ENCODE data around the gene OR8D4.

OR8D4 gene

DNA sequence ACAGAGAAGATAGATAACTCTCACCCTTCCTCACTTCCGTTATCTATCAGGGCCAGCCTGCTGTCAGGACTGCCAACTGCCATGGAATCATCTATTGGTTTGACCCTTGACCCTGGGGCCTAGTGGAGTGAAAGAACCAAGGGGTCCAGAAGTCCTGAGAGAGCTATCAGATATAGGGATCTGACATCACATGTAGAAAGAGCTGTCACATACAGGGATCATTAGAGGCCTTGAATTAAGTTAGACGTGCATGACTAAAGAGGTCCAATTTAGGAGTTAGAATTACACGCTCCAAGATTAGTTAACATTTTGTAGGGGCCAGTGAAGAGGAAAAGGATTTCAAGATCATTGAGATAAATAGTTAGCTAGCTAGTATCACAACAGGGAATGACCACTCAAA is 16.4 kb upstream of the OR8D4 start, which contains the start of gene TMEM225:
TMEM225 (minus strand) TSS at position 101 of the 400 bp plus-strand sequence. CDS start 245 bp downstream, outside the sequence.
- TF ChIP-seq, protein P1, sequence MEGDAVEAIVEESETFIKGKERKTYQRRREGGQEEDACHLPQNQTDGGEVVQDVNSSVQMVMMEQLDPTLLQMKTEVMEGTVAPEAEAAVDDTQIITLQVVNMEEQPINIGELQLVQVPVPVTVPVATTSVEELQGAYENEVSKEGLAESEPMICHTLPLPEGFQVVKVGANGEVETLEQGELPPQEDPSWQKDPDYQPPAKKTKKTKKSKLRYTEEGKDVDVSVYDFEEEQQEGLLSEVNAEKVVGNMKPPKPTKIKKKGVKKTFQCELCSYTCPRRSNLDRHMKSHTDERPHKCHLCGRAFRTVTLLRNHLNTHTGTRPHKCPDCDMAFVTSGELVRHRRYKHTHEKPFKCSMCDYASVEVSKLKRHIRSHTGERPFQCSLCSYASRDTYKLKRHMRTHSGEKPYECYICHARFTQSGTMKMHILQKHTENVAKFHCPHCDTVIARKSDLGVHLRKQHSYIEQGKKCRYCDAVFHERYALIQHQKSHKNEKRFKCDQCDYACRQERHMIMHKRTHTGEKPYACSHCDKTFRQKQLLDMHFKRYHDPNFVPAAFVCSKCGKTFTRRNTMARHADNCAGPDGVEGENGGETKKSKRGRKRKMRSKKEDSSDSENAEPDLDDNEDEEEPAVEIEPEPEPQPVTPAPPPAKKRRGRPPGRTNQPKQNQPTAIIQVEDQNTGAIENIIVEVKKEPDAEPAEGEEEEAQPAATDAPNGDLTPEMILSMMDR (IDR thresholded peaks at IDR 0.05; ENCODE audit: insufficient read depth, missing control alignments), result no peak
- DNase-seq (ENCODE audit: insufficient read length, low spot score) (no peak), FAIRE-seq (no peak)

DNA sequence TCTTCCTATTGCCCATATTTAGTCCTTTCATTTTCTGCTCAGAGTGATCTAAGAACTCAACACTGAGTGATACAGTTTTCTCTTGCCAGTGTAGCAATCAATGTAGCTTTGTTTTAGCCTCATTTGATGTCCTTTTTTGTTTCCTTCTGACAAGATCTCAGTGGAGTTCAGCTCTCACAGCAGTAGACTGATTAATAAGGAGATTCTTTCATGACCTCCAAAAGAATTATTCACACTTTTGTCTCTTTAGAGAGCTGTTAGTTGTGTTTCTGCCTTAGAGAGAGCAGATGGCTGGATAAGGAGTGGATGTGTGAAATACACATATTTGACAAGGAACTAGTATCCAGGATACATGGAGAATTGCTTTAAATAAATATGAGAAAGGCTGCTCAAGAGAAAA is 9.9 kb upstream of the OR8D4 start:
- TF ChIP-seq, protein P1 (IDR thresholded peaks at IDR 0.05; ENCODE audit: insufficient read depth, missing control alignments), result no peak
- FAIRE-seq, result no peak
- DNase-seq (ENCODE audit: insufficient read length, low spot score), result no peak

DNA sequence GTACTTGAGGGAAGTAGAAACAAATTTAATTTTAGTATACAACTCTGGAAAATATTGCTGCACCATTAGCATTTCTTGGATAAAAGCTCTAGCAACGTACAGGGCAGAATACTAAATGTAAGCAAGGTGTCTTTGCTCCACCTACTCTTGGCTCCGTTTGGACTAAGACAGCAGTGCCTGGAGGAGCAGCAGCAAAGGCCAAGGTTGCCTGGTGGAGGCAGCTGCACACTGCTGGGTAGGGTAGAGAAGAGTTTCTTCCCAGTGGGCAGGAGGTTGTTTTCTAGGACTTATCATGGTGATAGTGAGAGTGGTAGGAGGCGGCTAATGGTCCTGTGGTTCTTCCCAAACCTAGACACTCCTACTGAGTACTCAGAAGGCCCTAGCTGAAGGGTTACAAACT is 2.2 kb upstream of the OR8D4 start:
- TF ChIP-seq, protein P1 (IDR thresholded peaks at IDR 0.05; ENCODE audit: insufficient read depth, missing control alignments), result no peak
- FAIRE-seq (no peak), DNase-seq (ENCODE audit: insufficient read length, low spot score) (no peak)

DNA sequence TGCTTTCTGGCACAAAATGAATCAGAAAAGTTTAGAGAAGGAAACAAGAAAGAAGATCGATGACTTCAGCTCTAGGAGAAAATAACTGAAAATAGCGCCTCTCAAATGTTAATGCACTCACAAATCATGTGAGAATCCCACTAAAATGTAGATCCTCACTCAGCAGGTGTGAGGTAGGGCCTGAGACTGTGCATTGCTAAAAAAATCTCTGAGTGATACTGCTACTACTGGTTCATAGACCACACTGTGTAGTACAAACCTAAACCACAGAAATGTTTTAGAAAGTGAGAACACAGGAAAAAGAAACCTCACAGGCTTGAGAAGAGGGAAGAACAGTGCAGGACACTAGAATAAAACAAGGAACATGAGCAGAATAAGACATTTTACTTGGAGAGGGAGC is 2.0 kb downstream of the OR8D4 start:
- no peak for FAIRE-seq
- no peak for DNase-seq (ENCODE audit: insufficient read length, low spot score)
- TF ChIP-seq, protein P1 (IDR thresholded peaks at IDR 0.05; ENCODE audit: insufficient read depth, missing control alignments), result no peak

DNA sequence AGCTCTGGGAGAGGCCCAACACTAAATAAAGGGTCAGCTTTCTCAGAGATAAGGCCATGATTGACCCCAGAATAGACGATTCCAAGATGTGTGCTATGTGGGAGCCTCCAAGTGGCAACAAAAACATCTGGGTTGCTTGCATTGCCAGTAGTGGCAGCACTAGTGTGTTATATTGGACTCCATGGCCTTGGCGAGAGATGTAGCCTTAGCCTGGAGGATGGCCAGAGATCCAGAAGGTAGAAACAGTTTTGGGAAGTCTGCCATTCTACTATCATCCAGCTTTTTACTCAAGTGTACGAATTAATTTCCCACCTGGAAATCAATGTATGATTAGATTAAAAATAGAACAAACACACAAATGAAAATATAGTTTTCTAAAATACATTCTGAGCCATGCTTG is 3.0 kb downstream of the OR8D4 start:
- TF ChIP-seq, protein P1 (IDR thresholded peaks at IDR 0.05; ENCODE audit: insufficient read depth, missing control alignments), result no peak
- FAIRE-seq (no peak), DNase-seq (ENCODE audit: insufficient read length, low spot score) (no peak)

DNA sequence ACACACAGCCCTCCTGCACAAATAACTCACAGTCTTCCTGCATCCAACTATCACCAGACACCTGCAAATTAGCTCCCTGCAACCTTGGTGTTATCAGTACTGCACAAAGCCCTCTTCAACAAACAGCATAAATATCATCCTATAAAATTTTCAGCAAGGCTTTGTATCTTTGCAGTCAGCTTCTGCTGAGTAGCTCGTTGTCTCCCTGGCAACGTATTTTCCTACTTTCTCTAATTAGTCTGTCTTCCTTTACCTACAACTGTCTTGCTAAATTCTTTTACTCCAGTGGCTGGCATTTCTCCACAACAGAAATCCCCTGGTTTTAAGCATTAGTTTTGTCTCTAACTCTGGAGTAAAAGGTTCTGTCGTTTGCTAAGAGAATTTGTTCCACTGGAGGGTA is 3.9 kb downstream of the OR8D4 start:
- DNase-seq (ENCODE audit: insufficient read length, low spot score), result no peak
- FAIRE-seq, result no peak
- TF ChIP-seq, protein P1 (IDR thresholded peaks at IDR 0.05; ENCODE audit: insufficient read depth, missing control alignments), result no peak

DNA sequence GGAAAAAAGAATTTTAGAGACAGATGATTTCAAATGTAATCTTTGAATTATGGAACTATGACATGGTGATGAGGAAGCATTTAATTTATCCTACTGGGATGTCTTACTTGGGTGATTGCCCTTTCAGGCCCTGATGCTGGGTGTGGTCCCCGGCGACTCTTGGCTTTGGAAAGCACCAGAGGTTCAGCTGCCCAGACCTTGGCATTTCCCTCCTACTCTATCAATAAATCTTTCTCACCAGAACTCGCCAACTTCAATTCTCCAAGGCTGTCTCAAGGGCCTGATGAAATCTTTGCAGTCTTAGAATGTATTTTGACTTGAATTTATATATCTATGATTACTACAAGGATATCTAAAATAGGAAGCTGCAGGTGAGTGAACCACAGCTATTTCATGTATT is 19.0 kb downstream of the OR8D4 start:
- DNase-seq (ENCODE audit: insufficient read length, low spot score) (no peak), FAIRE-seq (no peak)

More for the DNA sequence above, 19.0 kb downstream of the OR8D4 start:
- TF ChIP-seq, protein P1 (IDR thresholded peaks at IDR 0.05; ENCODE audit: insufficient read depth, missing control alignments), result no peak

Measured in D721Med (cell line).